HG03520 (cell line): ENCODE measurements around the gene PYY.
"Not testable (repeated sequence)": the region's sequence is repeated elsewhere in the genome, so short reads cannot be mapped to it uniquely, and the experiment has no call there.

ENCODE experiments used
- ATAC-seq: cut with Tn5 transposase; IDR thresholded peaks from one replicate; pipeline ENCODE4 v1.9.1; 2021; ENCODE audit warnings: mild to moderate bottlenecking, moderate library complexity; ENCODE audit not compliant: unreplicated experiment

PYY gene

GRCh38 chr17:43953746-43954145 is at the start of gene PYY:
PYY (minus strand) TSS chr17:43953940; CDS start chr17:43953483, 457 bp downstream.
- ATAC-seq: no peak

DNA sequence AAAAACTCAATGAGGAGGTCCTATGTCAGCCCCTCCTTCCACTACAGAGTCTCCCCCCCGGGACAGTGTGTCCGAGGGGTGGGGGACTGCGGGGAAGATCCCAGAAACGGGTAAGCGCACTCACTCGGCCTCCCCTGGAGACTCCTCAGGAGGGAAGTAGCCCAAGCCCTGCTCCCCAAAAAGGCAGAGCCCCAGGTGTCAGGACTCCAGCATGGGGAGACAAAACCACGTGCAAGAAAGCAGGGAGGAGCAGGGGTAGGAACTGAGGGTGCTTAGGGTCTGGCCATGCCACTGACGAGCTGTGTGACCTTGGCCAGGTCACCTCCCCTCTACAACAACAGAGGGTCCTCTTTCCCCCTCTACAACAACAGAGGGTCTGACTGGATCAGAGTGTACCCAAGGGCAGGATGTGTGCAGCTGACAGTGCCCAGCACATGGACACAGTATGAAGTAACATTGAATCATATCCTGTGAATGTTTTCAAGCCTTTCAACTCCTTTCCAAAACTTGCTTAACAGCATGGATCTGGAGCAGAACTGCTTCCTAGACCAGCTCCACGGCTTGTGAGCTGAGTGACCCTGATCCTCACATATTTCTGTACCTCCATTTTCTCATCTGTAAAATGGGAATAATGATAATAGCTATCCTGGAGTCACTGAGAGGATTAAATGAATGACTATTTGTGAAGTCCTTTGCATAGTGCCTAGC is 48.6 kb upstream of the PYY start:
- no peak for ATAC-seq

DNA sequence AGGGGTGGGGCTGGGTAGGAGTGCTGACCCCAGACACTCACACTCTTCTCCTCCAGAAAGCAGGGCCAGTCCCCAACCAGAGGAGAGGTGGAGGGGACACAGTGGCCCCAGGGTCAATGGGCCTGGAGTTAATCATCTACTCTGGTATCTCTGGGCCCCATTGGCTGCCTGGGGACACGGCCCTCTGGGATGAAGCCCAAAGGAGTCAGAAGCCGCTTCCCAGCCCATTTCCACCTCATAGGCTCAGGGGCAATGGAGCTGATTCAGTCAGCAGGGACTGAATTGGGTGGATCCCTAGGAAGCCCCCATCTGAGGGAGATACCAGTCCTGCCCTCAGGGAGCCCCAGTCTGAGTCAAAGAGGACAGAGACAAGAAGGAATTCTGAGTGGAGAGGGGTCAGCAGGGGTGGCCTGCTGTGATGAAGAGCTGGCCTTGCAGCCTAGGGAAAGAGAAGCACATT is 47.8 kb upstream of the PYY start:
- ATAC-seq: no peak

DNA sequence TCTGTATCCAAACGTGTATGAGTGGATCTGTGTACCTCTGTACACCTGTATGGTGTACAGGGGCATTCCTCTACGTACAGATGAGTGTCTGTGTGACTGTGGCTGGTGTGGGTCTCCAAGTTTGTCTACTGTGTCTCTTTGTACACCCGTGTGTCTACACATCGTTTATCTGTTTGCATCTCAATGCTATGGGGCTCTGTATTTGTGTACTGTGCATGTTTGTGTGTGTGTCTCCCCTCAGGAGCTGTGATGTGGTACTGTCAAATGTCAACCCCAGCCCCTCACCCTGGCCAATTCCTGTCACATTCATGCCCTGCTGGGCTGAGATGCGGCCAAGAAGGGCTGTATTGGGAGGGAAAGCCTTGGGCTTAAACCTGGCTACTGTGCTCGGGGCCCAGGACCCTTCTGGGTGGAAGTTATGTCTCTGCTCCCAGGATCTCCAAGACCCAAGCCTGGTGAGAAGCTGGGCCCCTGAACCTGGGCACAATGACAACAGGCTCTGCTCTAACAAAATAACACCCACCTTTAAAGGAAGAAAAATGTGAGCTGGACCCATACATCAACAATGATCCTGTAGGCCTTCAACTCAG is 47.2 kb upstream of the PYY start:
- no peak for ATAC-seq

- ATAC-seq: no peak
These were observed 46.6 kb upstream of the PYY start for GRCh38 chr17:44000141-44000860.

GRCh38 chr17:43999024-43999423 is 45.3 kb upstream of the PYY start:
- no peak for ATAC-seq

DNA sequence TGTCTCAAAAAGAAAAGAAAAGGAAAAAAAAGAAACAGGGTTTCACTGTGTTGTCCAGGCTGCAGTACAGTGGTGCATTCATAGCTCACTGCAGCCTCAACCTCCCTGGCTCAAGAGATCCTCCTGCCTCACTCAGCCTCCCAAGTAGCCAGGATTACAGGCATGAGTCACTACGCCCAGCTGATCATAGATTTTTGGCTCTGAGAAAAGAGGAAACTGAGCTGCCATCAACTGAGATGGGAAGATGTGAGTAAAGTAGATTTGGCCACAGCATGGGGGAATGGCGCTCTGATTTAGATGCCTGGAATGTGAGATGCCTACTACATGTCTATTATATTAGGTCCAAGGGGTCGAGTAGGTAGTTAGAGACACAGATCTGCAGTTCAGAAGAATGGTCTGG is 44.8 kb upstream of the PYY start:
- no peak for ATAC-seq

DNA sequence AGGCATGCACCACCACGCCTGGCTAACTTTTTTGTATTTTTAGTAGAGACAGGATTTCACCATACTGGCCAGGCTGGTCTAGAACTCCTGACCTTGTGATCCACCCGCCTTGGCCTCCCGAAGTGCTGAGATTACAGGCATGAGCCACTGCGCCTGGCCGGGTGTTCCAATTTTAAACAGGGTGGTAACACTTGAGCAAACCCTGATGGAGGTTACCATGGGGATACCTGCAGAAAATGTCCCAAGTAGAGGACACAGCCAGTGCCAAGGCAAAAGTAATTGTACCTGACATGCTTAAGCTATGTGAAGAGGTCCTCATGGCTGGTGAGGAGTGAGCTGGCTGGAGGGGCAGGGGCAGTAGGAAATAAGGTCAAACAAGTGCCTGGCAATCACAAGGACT is 43.4 kb upstream of the PYY start:
- ATAC-seq: not testable (repeated sequence)

DNA sequence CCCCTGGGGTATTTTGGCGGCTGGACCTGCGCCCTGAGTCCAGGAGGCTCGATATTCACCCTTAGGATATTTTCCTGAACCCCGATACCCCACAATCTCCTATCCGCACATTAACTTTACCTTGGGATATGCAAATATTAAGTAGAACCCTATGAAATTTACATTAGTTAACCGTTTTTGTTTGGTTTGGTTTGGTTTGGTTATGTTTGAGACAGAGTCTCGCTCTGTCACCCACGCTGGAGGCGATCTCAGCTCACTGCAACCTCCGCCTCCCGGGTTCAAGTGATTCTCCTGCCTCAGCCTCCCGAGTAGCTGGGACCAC is 41.4 kb upstream of the PYY start:
- ATAC-seq: no peak

DNA sequence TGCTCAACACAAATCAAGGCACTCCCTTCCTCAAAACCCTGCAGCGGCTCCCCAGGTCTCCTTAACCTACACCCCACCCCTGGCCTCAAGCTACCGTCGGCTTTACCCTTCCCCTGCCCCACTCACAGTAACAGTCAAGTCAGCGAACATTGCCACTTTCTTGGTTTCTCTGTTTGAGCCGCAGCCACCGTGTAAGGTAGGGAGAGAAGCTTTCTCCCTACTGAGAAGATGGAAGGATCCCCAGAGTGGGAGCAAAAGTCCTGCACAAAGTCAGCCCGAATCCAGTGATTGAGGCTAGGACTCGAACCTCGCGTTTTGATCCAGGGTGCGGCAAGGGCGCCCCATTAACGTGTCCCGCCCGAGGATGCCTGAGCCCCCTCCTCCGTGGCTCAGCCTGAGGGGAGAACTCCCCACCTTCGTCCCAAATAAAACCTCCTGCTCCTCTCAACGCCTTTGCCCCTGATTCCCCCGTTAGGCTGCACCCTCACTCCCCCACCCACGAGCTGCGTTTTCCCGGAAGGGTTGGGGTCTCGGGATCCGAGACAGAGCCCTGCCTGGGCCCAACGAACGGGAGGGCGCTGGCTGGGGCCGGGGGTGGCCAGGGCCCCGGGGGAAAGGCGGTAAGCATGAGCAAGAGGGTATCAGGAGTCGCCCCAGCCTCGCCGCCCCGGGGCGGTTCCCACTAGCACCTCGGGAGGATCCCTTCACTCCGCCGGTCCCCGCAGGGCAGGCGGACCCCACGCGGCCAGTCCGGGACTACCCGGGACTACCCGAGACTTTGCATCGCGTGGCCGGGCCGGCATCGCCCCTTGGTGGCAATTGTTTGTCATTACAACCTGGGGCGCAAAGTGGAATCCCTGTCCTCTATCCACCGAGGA is 40.8 kb upstream of the PYY start:
- ATAC-seq: no peak

- no peak for ATAC-seq
These were observed 38.9 kb upstream of the PYY start for GRCh38 chr17:43992641-43993040.

- ATAC-seq: no peak
These were observed 34.6 kb upstream of the PYY start for GRCh38 chr17:43988301-43988700.

DNA sequence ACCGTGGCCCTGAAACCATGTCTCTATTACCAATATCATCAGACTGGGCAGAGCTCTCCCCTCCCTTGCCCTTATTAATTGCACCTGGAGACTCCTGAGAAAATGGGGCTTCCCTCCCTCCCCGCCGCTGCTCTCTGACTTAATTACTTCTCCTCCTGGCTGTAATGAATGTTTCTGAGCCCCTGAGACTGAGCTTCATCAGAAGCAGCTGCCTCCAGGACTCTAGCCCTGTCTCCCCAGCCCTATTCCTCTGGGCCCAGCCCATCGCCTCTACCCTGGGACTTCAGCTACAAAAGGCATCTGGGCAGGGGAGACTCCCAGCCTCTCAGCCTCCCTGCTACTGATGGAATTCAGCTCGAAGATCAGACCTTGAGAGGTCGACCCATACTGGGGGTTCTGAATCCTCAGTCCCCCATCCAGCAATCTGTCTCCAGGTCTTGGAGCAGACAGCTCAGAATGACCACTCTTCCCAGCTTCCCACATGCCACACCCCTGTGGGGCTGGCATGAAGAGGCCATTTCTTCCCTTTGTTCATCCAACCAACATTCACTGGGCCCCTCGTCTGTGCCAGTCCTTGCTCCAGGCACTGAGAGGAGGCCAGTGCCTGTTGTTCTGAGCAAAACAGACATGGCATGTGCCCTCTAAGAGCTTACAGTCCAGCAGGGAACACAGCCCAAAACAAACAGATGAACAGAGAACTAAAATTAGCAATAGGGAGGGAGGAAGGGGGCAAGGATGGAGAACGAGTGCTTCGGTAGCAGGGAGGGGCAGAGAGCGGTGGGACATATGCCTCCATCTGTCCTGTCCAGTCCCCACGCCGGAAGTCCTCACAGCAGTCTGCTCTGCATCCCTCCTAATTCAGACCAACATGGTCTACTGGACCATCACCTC is 33.6 kb upstream of the PYY start:
- ATAC-seq: no peak

- no peak for ATAC-seq
These were observed 32.7 kb upstream of the PYY start for GRCh38 chr17:43986225-43986981.

DNA sequence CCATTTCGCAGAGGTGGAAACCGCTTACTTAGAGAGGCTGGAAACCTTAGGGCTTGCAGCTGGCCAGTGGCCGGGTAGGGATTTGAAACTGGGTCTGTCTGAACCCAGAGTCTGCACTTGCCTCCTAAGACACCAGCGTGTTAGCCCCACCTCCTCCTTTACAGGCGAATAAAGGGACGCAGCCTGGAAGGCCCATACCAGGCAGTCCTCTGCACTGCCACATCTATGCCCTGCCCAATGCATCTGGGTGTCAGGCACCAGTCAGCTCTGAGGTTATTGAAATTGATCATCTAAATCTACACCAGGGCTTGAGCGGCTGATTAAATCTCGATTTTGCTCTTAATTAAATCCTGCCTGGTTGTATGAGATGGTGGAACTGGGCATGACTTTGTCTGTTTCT is 30.8 kb upstream of the PYY start:
- no peak for ATAC-seq

DNA sequence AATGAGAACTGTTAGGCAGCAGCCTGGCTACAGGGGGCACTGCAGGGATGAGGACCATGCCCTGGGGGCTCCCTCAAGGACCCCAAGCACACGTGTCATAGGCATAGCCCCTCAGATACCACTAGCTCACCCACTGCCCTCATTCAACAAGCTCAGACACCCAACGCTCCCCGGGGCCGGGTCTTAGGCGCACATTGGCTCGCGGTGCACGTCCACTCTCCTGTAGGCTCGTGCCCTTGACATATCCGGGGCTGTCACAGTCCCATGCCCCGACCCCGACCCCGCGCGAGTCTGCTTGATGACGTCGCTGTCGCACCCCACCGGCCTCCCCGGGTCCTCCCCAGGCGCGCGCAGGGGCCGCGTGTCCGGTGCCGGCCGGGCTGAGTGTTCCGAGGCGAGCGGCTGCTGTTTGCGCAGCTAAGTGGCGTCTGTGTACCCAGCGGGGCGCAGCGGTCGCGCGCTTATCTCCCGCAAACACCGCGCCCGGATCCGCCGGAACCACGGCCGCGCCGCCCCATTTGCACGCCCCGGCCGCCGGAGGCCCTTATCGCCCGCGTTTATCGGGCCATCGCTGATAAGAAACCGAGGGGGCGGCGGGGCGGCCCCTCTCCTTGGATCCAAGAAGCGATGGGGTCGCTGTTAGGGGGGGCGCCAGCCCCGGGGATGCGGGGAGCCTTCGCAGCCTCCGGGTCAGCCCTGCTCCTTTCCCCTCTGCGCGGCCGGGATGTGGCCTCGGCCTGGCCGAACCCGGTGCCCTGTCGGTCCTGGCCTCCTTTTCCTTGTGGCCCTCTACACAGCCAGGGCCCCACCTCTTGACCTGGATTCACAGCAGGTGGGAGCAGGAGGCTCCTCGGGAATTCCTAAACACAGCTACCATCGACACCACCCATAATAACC is 30.0 kb upstream of the PYY start:
- no peak for ATAC-seq

GRCh38 chr17:43983196-43983514 is 29.4 kb upstream of the PYY start:
- ATAC-seq: no peak

DNA sequence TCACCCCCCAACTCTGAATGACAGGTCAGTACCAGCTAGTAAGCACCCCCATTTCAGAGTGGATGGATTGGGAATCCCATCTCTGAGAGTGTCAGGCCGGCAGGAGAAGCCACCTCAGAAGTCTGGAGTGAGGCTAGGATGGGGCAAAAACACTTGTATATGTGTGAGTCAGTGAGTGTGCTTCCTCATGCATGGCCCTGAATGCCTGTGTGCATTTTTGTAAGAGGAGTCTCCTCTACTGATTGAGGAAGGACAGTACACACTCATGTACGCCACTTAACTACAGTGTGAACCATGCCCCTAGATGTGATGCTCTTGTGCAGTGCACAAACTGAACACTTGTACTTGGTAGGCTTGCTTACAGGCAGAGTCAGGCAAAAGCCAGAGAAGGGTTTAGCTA is 28.4 kb upstream of the PYY start:
- ATAC-seq: no peak

DNA sequence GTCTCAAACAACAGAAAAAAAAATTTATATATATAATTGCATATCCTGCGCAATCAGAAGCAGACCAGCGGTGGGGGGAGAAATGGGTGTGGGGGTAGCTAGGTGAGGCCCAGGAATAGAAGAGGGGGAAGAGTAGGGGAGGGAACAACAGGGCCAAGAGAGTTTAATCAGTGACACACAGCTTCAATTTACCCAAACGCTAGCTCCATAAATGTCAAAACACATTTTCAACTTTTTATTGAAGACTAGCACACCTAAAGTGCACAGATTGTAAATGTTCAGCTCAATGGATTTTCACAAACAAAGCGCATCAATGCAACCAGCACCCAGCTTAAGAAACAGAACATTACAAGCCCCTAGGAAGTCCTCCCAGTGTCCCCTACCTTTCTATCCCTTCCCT is 25.9 kb upstream of the PYY start:
- ATAC-seq: no peak
